Gastroesophageal sphincter (tissue), 4 donors: ENCODE measurements around the gene LYRM4. TPM values are rescaled to one million over a fixed set of nuclear protein-coding genes. Genes with fewer than 3 reads are reported as not detected.

Experiments used
- ATAC-seq: fragments of 150-250 bp; one replicate; pipeline ENCODE4 v1.9.1; 2016; ENCODE audit warnings: mild to moderate bottlenecking, moderate library complexity
- H3K27ac ChIP-seq, 4 donors: fragments of 200-600 bp; sonication (generic) in 3 of 4; 1 replicate in 3 of 4; 2 replicates in 1 of 4; pipeline ENCODE4 v1.5.1; 2016 to 2019
- H3K27me3 ChIP-seq: fragments of 200-600 bp; sonication (generic); one replicate; pipeline ENCODE4 v1.5.1; 2019
- H3K36me3 ChIP-seq, 2 donors: fragments of 200-600 bp; sonication (generic); one replicate each; pipeline ENCODE4 v1.5.1; 2019; ENCODE audit warnings: control low read depth in 1 of 2
- H3K4me1 ChIP-seq, 3 donors: fragments of 200-600 bp; sonication (generic); 1 replicate in 2 of 3; 2 replicates in 1 of 3; pipeline ENCODE4 v1.5.1; 2016 to 2019; ENCODE audit warnings: control low read depth in 2 of 3
- H3K4me3 ChIP-seq, 2 donors: fragments of 200-600 bp; sonication (generic); one replicate each; pipeline ENCODE4 v1.5.1; 2019; ENCODE audit warnings: mild to moderate bottlenecking in 1 of 2, moderate library complexity in 1 of 2
- H3K9me3 ChIP-seq, 3 donors: fragments of 200-600 bp; sonication (generic); one replicate each; pipeline ENCODE4 v1.5.1; 2017 to 2019; ENCODE audit warnings: control low read depth in 2 of 3
- EP300 ChIP-seq: sonication (generic); formaldehyde crosslinking; IDR thresholded peaks from one replicate; pipeline ENCODE4 v1.6.1; 2017; ENCODE audit warnings: antibody characterized with exemption, mild to moderate bottlenecking
- POLR2A ChIP-seq, 2 donors: fragments of 450-650 bp; IDR thresholded peaks; one replicate each; pipeline ENCODE4 v1.6.1; 2017; ENCODE audit warnings: antibody characterized with exemption in 2 of 2, mild to moderate bottlenecking in 2 of 2, moderate library complexity in 1 of 2
- POLR2AphosphoS5 ChIP-seq: sonication (generic); formaldehyde crosslinking; IDR thresholded peaks from one replicate; pipeline ENCODE4 v1.6.1; 2017; ENCODE audit warnings: antibody characterized with exemption
- WGBS, 2 donors: methylation state at CpG; one replicate each; pipeline ENCODE4 v1.1.5; 2018; ENCODE audit warnings: low coverage in 1 of 2; 5-methylcytosine and 5-hydroxymethylcytosine counted together
- total RNA-seq, 4 donors: library from RNA; depleted of rRNA; stranded (reverse); fragments of >200 nt; gene quantifications; one replicate each; pipeline ENCODE4 v1.1.0, GENCODE V29; 2016
- TF ChIP-seq, protein P1 (sequence below), 4 experiments: fragments of 200-600 bp in 2 of 4; fragments of 450-650 bp in 2 of 4; sonication (generic) in 1 of 4; IDR thresholded peaks; one replicate each; pipeline ENCODE4 v1.5.1; 2017 to 2019; ENCODE audit warnings: antibody characterized with exemption in 4 of 4, mild to moderate bottlenecking in 2 of 4, moderate library complexity in 2 of 4

The LYRM4 gene
- total RNA-seq, 4 donors from 2014 or later = 16.4 to 27.9 (median 20.5) TPM

DNA sequence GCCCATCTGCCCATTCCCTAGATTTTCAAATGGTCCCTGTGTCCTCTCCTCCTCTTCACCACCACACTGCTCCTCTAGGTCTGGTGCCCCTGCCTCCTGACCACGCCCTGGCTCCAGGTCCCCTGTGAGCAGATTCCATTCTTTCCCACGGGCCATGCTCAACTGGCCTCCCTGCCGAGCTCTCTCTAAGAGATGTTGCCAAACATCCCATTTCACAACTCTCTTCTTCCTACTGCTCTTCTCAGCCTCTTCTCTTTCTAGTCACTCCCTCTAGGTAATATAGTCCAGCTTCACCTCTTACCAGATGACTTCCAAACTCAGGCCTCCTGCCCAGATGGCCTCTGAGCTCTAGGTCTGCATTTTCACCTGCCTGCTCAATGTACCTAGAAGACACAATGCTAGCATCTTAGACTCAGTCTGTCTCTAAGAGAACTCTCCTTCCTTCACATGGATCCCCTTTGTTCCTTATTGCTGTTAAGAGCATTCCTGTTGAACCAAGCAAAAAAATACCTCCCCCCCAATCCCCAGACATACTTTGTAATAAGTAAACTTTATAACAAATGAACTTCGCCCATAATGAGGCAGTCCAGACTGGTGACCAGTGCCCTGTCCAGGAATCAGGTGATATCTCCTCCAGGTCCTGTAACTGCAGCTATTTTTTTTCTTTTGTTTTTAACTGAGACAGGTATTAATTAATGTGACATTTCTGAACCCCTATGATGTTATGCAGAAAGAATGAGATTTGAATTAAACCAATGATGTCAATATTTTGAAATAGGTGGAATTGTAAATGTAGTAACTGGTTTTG, 79.0 kb downstream of the LYRM4 start:
- Histone ChIP-seq H3K27ac (no peak overlapping the region), H3K4me1 (no peaks in the 10 kb centered on the region), H3K27me3 (no peaks in the 10 kb centered on the region), H3K9me3 (no peaks in the 10 kb centered on the region), H3K36me3 (no peaks in the 10 kb centered on the region), H3K4me3 (no peak overlapping the region)
- TF ChIP-seq POLR2A (IDR thresholded peaks at IDR 0.05) (no peak), POLR2AphosphoS5 (no peak), EP300 (no peak)
- TF ChIP-seq, protein P1, sequence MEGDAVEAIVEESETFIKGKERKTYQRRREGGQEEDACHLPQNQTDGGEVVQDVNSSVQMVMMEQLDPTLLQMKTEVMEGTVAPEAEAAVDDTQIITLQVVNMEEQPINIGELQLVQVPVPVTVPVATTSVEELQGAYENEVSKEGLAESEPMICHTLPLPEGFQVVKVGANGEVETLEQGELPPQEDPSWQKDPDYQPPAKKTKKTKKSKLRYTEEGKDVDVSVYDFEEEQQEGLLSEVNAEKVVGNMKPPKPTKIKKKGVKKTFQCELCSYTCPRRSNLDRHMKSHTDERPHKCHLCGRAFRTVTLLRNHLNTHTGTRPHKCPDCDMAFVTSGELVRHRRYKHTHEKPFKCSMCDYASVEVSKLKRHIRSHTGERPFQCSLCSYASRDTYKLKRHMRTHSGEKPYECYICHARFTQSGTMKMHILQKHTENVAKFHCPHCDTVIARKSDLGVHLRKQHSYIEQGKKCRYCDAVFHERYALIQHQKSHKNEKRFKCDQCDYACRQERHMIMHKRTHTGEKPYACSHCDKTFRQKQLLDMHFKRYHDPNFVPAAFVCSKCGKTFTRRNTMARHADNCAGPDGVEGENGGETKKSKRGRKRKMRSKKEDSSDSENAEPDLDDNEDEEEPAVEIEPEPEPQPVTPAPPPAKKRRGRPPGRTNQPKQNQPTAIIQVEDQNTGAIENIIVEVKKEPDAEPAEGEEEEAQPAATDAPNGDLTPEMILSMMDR (IDR thresholded peaks at IDR 0.05) = no peak
- WGBS, 2 donors = 68 to 90% methylated on average over 4 of the region's 4 CpGs
- no peak for ATAC-seq

DNA sequence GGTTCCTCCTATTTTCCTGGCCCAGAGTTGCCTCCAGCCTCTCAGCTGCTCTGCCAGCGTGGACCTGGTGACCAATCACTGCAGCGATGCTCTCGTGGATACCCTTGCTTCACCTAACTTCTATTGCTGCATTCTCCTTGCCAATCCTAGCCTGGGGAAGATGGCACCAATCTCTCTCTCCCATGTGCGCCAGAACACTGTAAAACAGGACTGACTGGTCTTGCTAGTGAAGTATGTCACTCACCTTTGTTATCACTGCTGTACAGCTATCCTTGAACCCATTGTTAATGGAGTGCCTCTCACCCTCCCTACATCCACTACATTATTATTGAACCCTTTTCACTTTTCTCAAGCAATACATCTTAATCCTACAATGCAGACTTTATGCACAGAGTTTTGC, 80.1 kb downstream of the LYRM4 start:
- no peak overlapping the region for H3K27ac ChIP-seq
- no peaks in the 10 kb centered on the region for H3K4me1 ChIP-seq
- WGBS, 2 donors = 90 to 100% methylated on average over 2 to 4 of the region's 4 CpGs
- ATAC-seq = no peak
- H3K9me3 ChIP-seq = no peaks in the 10 kb centered on the region
- H3K27me3 ChIP-seq = no peaks in the 10 kb centered on the region
- no peak overlapping the region for H3K4me3 ChIP-seq
- TF ChIP-seq POLR2A (IDR thresholded peaks at IDR 0.05) = no peak
- TF ChIP-seq, protein P1 (IDR thresholded peaks at IDR 0.05) = no peak
- TF ChIP-seq EP300 = no peak
- no peak for TF ChIP-seq POLR2AphosphoS5
- H3K36me3 ChIP-seq = no peaks in the 10 kb centered on the region

DNA sequence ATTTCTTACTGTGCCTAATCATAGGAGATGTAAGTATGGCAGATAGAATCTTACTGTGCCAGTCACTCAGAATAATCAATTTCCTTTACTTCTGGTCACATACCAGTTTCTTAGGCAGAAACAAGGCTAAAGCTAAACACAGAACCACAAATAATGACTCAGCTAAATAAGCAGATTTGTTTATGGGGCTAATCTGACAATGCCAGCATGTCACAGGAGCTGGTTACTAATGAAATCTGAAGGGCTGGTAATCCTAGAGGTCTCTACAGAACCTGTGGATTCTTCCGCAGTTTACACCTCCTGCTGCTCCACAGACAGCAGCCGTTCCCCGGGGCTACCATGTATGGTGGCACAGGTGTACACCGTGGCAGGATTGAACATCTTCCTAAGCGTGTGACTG, 80.8 kb downstream of the LYRM4 start:
- WGBS, 2 donors = 100% methylated on average over 1 to 5 of the region's 5 CpGs
- no peaks in the 10 kb centered on the region for H3K4me1 ChIP-seq
- no peak overlapping the region for H3K4me3 ChIP-seq
- no peak for TF ChIP-seq POLR2AphosphoS5
- no peak for TF ChIP-seq EP300
- TF ChIP-seq POLR2A (IDR thresholded peaks at IDR 0.05) = no peak
- no peaks in the 10 kb centered on the region for H3K27me3 ChIP-seq
- H3K36me3 ChIP-seq = no peaks in the 10 kb centered on the region
- no peaks in the 10 kb centered on the region for H3K9me3 ChIP-seq
- H3K27ac ChIP-seq = no peak overlapping the region
- ATAC-seq = no peak

DNA sequence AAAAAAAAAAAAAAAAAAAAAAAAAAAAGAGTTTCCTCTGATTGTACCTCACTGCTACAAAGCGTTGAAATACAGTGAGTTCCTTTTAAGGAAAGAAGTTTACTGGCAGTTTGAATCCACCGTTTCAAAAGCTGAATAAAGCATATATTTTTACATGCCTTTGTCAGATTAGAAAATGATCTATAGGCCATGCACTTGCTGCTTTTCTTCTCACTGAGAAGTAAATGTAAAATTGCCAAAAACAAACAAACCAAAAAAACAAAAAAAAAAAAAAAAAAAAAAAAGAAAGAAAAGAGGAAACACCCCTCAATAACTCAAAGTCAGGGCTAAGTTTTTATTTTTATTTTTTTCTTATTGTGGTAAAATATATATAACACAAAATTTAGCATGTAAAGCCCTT, 81.9 kb downstream of the LYRM4 start:
- no peaks in the 10 kb centered on the region for H3K4me1 ChIP-seq
- no peaks in the 10 kb centered on the region for H3K9me3 ChIP-seq
- TF ChIP-seq EP300 = no peak
- TF ChIP-seq POLR2AphosphoS5 = no peak
- WGBS, 2 donors = 53 to 69% methylated on average over 2 of the region's 2 CpGs
- H3K27me3 ChIP-seq = no peaks in the 10 kb centered on the region
- H3K36me3 ChIP-seq = no peaks in the 10 kb centered on the region
- H3K27ac ChIP-seq = no peak overlapping the region
- H3K4me3 ChIP-seq = no peak overlapping the region
- no peak for ATAC-seq

DNA sequence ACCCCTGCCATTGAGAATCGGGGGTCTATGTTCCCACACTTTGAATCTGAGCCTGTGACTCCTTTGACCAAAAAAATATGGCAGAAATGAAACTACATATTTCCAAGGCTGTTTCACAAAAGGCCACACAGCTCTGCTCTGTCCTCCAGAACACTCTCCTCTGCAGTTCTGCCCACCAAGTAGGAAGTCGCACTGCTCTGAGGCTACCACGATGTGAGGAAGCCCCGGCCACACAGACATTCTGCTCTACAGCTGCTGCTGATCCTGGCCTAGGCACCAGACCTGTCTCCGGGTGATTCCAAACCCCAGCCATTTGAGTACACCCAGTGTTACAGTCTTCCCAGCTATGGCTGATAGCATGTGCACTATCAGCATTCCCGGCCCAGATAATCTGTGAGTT, 85.1 kb downstream of the LYRM4 start:
- Histone ChIP-seq H3K4me3 (no peak overlapping the region), H3K9me3 (no peaks in the 10 kb centered on the region), H3K4me1 (no peaks in the 10 kb centered on the region), H3K27me3 (no peaks in the 10 kb centered on the region), H3K27ac (no peak overlapping the region), H3K36me3 (no peaks in the 10 kb centered on the region)
- no peak for ATAC-seq
- WGBS, 2 donors = 85 to 87% methylated on average over 4 to 6 of the region's 6 CpGs
- no peak for TF ChIP-seq POLR2A (IDR thresholded peaks at IDR 0.05)
- TF ChIP-seq EP300 = no peak
- TF ChIP-seq, protein P1 (IDR thresholded peaks at IDR 0.05) = no peak
- TF ChIP-seq POLR2AphosphoS5 = no peak
